ENCODE measurements around the gene TMCC3.

DNA sequence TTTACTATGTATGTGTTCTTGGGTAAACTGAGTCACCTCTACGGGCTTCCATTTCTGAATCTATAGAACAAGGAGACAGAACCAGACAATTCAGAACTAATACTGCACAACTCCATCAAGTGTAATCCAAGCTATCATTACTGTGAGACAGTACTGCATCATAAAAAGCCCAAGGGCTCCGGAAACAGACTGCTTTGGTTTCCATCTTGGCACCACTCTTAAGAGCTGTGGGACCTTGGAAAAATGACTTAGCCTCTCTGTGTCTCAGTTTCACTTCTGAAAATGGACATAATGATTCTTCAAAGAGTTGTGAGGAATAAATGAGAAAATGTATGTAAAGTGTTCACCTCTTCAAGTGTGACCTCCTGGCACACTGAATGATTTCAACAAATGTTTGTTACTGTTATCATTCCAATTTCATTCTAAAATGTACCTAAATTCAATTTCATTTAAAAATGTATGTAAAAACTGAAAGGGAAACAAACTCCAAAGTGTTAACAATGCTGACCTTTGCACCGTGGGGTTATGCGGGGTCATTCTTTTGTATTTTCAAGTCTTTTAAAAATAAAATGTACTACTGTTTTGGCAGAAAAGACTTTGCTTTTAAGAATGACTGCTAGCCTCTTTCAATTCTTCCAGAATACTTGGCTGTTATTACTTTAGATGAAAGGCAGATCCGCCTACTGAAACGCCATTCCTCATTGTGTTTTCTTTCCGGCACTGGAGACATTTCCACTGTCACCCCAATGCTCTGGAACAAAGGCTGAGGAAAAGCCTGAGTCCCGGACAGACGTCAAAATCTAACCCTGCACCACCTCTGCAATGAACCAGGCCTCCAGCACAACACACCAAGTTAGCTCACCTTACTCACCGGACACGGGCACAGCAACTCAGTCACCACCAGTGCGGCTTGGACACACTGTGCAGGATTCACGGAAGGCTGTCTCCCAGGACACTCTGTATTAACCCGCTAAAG, 62.8 kb downstream of the TMCC3 start:
- no peak for TF ChIP-seq POLR2A (IDR thresholded peaks at IDR 0.05)
- no peak for TF ChIP-seq CTCF (IDR thresholded peaks at IDR 0.05)
